Measurements from ENCODE around the gene MRAS.

MRAS gene

GRCh38 chr3:138344754-138345153 lies 3.6 kb upstream of the MRAS start:
- DNase-seq, result no peak

GRCh38 chr3:138348754-138349739 lies 668 bp downstream of the MRAS start:
- no peak for DNase-seq

- DNase-seq, result no peak
These were observed 1.7 kb downstream of the MRAS start for GRCh38 chr3:138349926-138350665.

GRCh38 chr3:138351151-138351550 lies 2.8 kb downstream of the MRAS start:
- no peak for DNase-seq

- DNase-seq, result no peak
These were observed 3.7 kb downstream of the MRAS start for GRCh38 chr3:138351916-138352550.

- no peak for DNase-seq
These were observed 6.0 kb downstream of the MRAS start for GRCh38 chr3:138354376-138354775.

GRCh38 chr3:138355071-138355470 lies 6.7 kb downstream of the MRAS start:
- DNase-seq, result no peak

GRCh38 chr3:138356730-138357405 lies 8.5 kb downstream of the MRAS start:
- DNase-seq, result no peak

- DNase-seq, result no peak
These were observed 11.0 kb downstream of the MRAS start for GRCh38 chr3:138359148-138359918.

GRCh38 chr3:138359919-138360868 lies 11.8 kb downstream of the MRAS start:
- DNase-seq, result no peak

- DNase-seq, result no peak
These were observed 12.6 kb downstream of the MRAS start for GRCh38 chr3:138360869-138361525.

- no peak for DNase-seq
These were observed 13.2 kb downstream of the MRAS start for GRCh38 chr3:138361561-138361971.

- DNase-seq, result no peak
These were observed 14.2 kb downstream of the MRAS start for GRCh38 chr3:138362538-138362937.

GRCh38 chr3:138363322-138363721 lies 14.9 kb downstream of the MRAS start:
- DNase-seq, result no peak

- no peak for DNase-seq
These were observed 16.2 kb downstream of the MRAS start for GRCh38 chr3:138364356-138365252.

GRCh38 chr3:138365253-138365555 lies 16.8 kb downstream of the MRAS start:
- DNase-seq, result no peak

GRCh38 chr3:138366006-138366759 lies 17.8 kb downstream of the MRAS start:
- no peak for DNase-seq

GRCh38 chr3:138367326-138367850 lies 19.0 kb downstream of the MRAS start:
- no peak for DNase-seq
